Measurements from ENCODE around the gene CYP4F8.

CYP4F8 gene

GRCh38 chr19:15616183-15616582 lies 1.2 kb downstream of the CYP4F8 start:
- in situ Hi-C loops (cut with HindIII; ENCODE audit: low sequenced_read_pairs) = no loop called here

- in situ Hi-C loops (cut with HindIII; ENCODE audit: low sequenced_read_pairs) = no loop called here
Observed at GRCh38 chr19:15616627-15617270, 1.7 kb downstream of the CYP4F8 start.

GRCh38 chr19:15618321-15618720 lies 3.3 kb downstream of the CYP4F8 start:
- in situ Hi-C loops (cut with HindIII; ENCODE audit: low sequenced_read_pairs) = no loop called here

GRCh38 chr19:15621801-15622200 lies 6.8 kb downstream of the CYP4F8 start:
- in situ Hi-C loops (cut with HindIII; ENCODE audit: low sequenced_read_pairs) = no loop called here

GRCh38 chr19:15622991-15623390 lies 8.0 kb downstream of the CYP4F8 start:
- in situ Hi-C loops (cut with HindIII; ENCODE audit: low sequenced_read_pairs) = no loop called here

- in situ Hi-C loops (cut with HindIII; ENCODE audit: low sequenced_read_pairs) = no loop called here
Observed at GRCh38 chr19:15623711-15624318, 8.8 kb downstream of the CYP4F8 start.

- in situ Hi-C loops (cut with HindIII; ENCODE audit: low sequenced_read_pairs) = no loop called here
Observed at GRCh38 chr19:15628236-15629002, 13.4 kb downstream of the CYP4F8 start.

- in situ Hi-C loops (cut with HindIII; ENCODE audit: low sequenced_read_pairs) = no loop called here
Observed at GRCh38 chr19:15629003-15629880, 14.2 kb downstream of the CYP4F8 start.

- in situ Hi-C loops (cut with HindIII; ENCODE audit: low sequenced_read_pairs) = loop anchor here (10.0 kb wide), 2 partner anchors 273 to 573 kb away; no protein-coding TSS in a partner anchor
Observed at GRCh38 chr19:15631817-15632216, 16.8 kb downstream of the CYP4F8 start.

- in situ Hi-C loops (cut with HindIII; ENCODE audit: low sequenced_read_pairs) = loop anchor here (10.0 kb wide), 2 partner anchors 272 to 572 kb away; no protein-coding TSS in a partner anchor
Observed at GRCh38 chr19:15633082-15633835, 18.2 kb downstream of the CYP4F8 start.

GRCh38 chr19:15634105-15634504 lies 19.1 kb downstream of the CYP4F8 start:
- in situ Hi-C loops (cut with HindIII; ENCODE audit: low sequenced_read_pairs) = loop anchor here (10.0 kb wide), 2 partner anchors 271 to 571 kb away; no protein-coding TSS in a partner anchor

- in situ Hi-C loops (cut with HindIII; ENCODE audit: low sequenced_read_pairs) = loop anchor here (10.0 kb wide), 2 partner anchors 270 to 570 kb away; no protein-coding TSS in a partner anchor
Observed at GRCh38 chr19:15635016-15635805, 20.2 kb downstream of the CYP4F8 start.

GRCh38 chr19:15636026-15636425 lies 21.0 kb downstream of the CYP4F8 start:
- in situ Hi-C loops (cut with HindIII; ENCODE audit: low sequenced_read_pairs) = loop anchor here (10.0 kb wide), 2 partner anchors 269 to 569 kb away; no protein-coding TSS in a partner anchor

- in situ Hi-C loops (cut with HindIII; ENCODE audit: low sequenced_read_pairs) = loop anchor here (10.0 kb wide), 2 partner anchors 265 to 565 kb away; no protein-coding TSS in a partner anchor
Observed at GRCh38 chr19:15639596-15639995, 24.6 kb downstream of the CYP4F8 start.

- in situ Hi-C loops (cut with HindIII; ENCODE audit: low sequenced_read_pairs) = loop anchor here (5.0 kb wide), 1 partner anchor 47 kb away; no protein-coding TSS in a partner anchor
Observed at GRCh38 chr19:15640294-15640903, 25.4 kb downstream of the CYP4F8 start, which contains the start of gene CYP4F3. Gene CYP4F3 (plus strand): TSS chr19:15640897. CDS start chr19:15641416, 519 bp downstream.

GRCh38 chr19:15640904-15641597 lies 26.0 kb downstream of the CYP4F8 start:
- in situ Hi-C loops (cut with HindIII; ENCODE audit: low sequenced_read_pairs) = loop anchor here (5.0 kb wide), 1 partner anchor 46 kb away; no protein-coding TSS in a partner anchor

- in situ Hi-C loops (cut with HindIII; ENCODE audit: low sequenced_read_pairs) = loop anchor here (5.0 kb wide), 1 partner anchor 45 kb away; no protein-coding TSS in a partner anchor
Observed at GRCh38 chr19:15641901-15642491, 27.0 kb downstream of the CYP4F8 start.

Data from DLD1 (cell line).